ENCODE data around the gene C1QTNF6. TPM values are rescaled to one million over a fixed set of nuclear protein-coding genes. Genes with fewer than 3 reads are reported as not detected.

C1QTNF6 gene
- total RNA-seq, 3 donors from 2014 or later, result 8.9 to 22.5 (median 13.3) TPM

DNA sequence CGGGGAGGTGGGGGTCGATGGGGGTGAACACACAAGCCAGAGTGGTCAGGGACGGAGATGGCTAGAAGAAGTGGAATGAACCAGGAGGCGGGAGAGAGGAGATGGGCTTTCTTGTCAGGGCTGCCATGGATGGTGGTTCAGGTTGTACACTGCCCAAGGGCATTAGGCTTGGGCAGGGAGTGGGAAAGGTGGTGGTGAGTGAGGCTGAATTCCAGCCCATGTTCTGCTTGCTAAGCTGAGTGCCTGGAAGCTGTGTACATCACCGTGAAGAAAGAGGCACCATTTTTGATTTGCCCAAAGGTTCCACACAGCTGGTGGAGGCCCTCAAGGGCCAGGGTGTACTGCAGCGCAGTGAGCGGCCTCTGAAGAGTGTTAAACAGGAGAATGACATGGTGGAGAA is 55.3 kb downstream of the C1QTNF6 start:
- intact Hi-C loops (cut with DNase I, micrococcal nuclease), result no loop called here

More for the DNA sequence above, 55.3 kb downstream of the C1QTNF6 start:
- Histone ChIP-seq H3K36me3 (ENCODE audit: low read depth) (no peaks in the 10 kb centered on the region), H3K4me1 (ENCODE audit: low read depth) (no peaks in the 10 kb centered on the region), H3K4me3 (no peak overlapping the region), H3K9me3 (no peaks in the 10 kb centered on the region)
- DNase-seq (no peak), ATAC-seq (no peak)
- TF ChIP-seq, protein P1, sequence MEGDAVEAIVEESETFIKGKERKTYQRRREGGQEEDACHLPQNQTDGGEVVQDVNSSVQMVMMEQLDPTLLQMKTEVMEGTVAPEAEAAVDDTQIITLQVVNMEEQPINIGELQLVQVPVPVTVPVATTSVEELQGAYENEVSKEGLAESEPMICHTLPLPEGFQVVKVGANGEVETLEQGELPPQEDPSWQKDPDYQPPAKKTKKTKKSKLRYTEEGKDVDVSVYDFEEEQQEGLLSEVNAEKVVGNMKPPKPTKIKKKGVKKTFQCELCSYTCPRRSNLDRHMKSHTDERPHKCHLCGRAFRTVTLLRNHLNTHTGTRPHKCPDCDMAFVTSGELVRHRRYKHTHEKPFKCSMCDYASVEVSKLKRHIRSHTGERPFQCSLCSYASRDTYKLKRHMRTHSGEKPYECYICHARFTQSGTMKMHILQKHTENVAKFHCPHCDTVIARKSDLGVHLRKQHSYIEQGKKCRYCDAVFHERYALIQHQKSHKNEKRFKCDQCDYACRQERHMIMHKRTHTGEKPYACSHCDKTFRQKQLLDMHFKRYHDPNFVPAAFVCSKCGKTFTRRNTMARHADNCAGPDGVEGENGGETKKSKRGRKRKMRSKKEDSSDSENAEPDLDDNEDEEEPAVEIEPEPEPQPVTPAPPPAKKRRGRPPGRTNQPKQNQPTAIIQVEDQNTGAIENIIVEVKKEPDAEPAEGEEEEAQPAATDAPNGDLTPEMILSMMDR (IDR thresholded peaks at IDR 0.05), result no peak

Other genes starting within 250 kb of the C1QTNF6 start
- gene TST, start 168.8 kb downstream of the C1QTNF6 start, total RNA-seq, result 100 to 1,000 TPM; 170 to 494 (median 337) TPM
- gene MPST, start 168.5 kb downstream of the C1QTNF6 start, total RNA-seq, result 100 to 1,000 TPM; 135 to 224 (median 186) TPM
- 10 to 100 TPM; 24.9 to 40.1 (median 31.3) TPM for gene KCTD17, start 136.5 kb downstream of the C1QTNF6 start, total RNA-seq
- gene TMPRSS6, start 78.5 kb downstream of the C1QTNF6 start, total RNA-seq, result under 1 TPM in 2 of 3 donors, not detected in 1; 0.29 to 0.46 TPM
- gene IL2RB, start 38.3 kb downstream of the C1QTNF6 start, total RNA-seq, result 1 to 10 TPM; 4.5 to 5.8 (median 5.3) TPM
- gene SSTR3, start 24.2 kb upstream of the C1QTNF6 start, total RNA-seq, result under 1 TPM in 2 of 3 donors, not detected in 1; 0.09 to 0.10 TPM
- 10 to 100 TPM; 15.3 to 26.8 (median 16.4) TPM for gene RAC2, start 56.0 kb upstream of the C1QTNF6 start, total RNA-seq
- 10 to 100 TPM in 2 of 3 donors, 1 to 10 TPM in 1; 8.7 to 13.3 (median 11.6) TPM for gene CYTH4, start 94.3 kb upstream of the C1QTNF6 start, total RNA-seq
- under 1 TPM in 2 of 3 donors, not detected in 1; 0.35 to 0.54 TPM for gene ELFN2, start 239.2 kb upstream of the C1QTNF6 start, total RNA-seq

Measured in mucosa of descending colon (tissue), 3 donors.